ENCODE data around the gene SLFNL1.

The SLFNL1 gene

GRCh38 chr1:40987439-40988276 is 33.9 kb downstream of the SLFNL1 start:
- no peak overlapping the region for H3K27ac ChIP-seq
- no peak for DNase-seq (ENCODE audit: low read depth, low spot score)

- no peak for DNase-seq (ENCODE audit: low read depth, low spot score)
- H3K27ac ChIP-seq: no peak overlapping the region
Observed at GRCh38 chr1:40986956-40987355, 34.6 kb downstream of the SLFNL1 start.

DNA sequence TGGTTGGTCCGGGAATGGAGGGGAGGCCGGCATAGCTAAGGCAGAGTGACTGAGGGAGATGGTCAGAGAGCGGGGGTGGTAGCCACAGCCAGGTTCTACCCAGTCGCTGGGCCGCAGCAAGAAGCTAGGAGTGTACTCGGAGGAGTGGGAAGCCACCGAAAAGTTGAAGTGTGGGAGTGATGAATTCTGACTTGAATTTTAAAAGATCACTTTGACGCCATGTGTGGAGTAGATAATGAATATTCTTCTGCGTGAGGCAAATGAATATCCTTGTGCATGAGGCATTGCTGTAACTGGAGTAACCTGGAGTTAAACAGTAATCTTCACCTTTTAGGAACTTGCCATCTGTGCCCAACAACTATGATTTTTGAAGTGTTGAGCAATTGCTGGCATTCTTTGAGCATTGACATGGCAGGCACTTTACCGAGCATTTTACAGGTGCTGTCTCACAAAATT is 35.2 kb downstream of the SLFNL1 start:
- no peak overlapping the region for H3K27ac ChIP-seq
- no peak for DNase-seq (ENCODE audit: low read depth, low spot score)

- DNase-seq (ENCODE audit: low read depth, low spot score): no peak
- no peak overlapping the region for H3K27ac ChIP-seq
Observed at GRCh38 chr1:40985875-40986274, 35.6 kb downstream of the SLFNL1 start.

DNA sequence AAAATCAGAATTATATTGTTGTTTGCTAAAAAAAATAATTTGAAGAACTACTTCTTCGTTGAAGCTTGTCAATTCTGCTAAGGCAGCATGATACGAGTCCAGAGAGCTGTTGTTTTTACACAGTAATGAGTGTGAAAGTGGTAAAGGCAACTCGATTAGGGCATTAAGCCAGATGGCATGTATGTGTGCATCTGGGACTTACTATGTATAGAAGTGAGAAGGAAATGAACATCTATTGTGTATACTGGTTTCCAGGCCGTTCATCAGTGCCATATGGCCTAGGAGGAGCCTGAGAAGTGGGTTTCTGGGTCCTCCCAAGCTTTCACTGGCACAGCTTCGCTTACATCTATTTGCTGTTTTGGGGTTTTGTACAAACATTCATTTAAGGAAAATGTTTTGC is 36.4 kb downstream of the SLFNL1 start:
- no peak overlapping the region for H3K27ac ChIP-seq
- DNase-seq (ENCODE audit: low read depth, low spot score): no peak

GRCh38 chr1:40984531-40984930 is 37.0 kb downstream of the SLFNL1 start:
- no peak for DNase-seq (ENCODE audit: low read depth, low spot score)
- peak overlapping the region; percentile 50 for H3K27ac ChIP-seq

DNA sequence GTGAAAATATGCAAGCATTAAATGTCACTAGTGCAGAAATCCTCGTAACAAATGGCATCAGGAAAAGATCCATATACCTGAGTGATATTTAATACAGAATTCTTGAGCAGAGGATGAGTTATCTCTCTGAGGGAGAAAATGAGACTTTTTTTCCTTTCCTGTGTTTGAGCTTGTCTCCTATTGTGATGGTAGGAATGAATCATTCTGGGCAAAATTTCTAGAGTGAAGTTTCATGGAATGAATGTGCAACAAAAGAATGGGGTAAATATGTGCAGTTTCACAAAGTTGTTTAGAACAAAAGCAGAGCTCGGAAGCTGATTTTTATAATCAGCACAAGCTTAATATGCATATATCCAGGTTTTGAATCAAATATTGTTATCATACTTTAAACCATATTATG is 37.5 kb downstream of the SLFNL1 start:
- DNase-seq (ENCODE audit: low read depth, low spot score): no peak
- H3K27ac ChIP-seq: peak overlapping the region; percentile 50

- DNase-seq (ENCODE audit: low read depth, low spot score): no peak
- H3K27ac ChIP-seq: peak overlapping the region; percentile 50
Observed at GRCh38 chr1:40983286-40983685, 38.2 kb downstream of the SLFNL1 start.

- no peak for DNase-seq (ENCODE audit: low read depth, low spot score)
- peak overlapping the region; percentile 50 for H3K27ac ChIP-seq
Observed at GRCh38 chr1:40982721-40983120, 38.8 kb downstream of the SLFNL1 start.

GRCh38 chr1:40981691-40982448 is 39.7 kb downstream of the SLFNL1 start:
- peak overlapping the region; percentile 50 for H3K27ac ChIP-seq
- no peak for DNase-seq (ENCODE audit: low read depth, low spot score)

DNA sequence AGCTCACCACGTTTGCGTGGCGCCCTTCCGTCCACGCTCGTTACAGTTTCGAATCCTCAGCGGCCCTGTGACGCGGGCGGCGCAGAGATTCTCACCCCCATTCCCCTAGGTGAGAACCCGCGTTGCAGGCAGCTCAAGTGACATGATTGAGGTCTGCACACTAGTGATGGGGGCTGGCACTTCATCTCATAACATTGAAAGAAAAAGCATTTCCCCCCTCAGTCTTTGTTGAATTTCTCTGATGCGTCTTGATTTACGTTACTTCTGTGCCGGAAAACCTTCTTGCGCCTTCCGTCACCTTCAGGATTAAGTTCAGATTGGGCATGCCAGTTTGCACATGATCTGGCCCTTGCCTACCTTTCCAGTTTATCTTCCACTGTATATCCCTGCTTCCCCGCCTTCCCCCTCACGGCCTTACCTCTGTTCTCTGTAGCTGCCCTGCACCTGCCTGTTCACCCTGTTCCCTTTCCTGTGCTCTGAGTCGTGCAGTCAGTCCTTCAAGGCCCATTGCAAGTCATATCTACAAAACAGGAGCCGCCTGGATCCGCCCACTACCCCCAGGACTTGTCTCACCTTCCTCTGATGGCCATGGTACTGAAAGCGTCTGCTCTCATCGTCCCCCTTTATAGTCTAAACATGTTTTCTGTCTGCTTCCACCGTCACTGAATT is 40.9 kb downstream of the SLFNL1 start:
- peak overlapping the region; percentile 86 for H3K27ac ChIP-seq
- peak; percentile 12 for DNase-seq (ENCODE audit: low read depth, low spot score)

GRCh38 chr1:40980068-40980452 is 41.5 kb downstream of the SLFNL1 start:
- no peak for DNase-seq (ENCODE audit: low read depth, low spot score)
- peak overlapping the region; percentile 86 for H3K27ac ChIP-seq

DNA sequence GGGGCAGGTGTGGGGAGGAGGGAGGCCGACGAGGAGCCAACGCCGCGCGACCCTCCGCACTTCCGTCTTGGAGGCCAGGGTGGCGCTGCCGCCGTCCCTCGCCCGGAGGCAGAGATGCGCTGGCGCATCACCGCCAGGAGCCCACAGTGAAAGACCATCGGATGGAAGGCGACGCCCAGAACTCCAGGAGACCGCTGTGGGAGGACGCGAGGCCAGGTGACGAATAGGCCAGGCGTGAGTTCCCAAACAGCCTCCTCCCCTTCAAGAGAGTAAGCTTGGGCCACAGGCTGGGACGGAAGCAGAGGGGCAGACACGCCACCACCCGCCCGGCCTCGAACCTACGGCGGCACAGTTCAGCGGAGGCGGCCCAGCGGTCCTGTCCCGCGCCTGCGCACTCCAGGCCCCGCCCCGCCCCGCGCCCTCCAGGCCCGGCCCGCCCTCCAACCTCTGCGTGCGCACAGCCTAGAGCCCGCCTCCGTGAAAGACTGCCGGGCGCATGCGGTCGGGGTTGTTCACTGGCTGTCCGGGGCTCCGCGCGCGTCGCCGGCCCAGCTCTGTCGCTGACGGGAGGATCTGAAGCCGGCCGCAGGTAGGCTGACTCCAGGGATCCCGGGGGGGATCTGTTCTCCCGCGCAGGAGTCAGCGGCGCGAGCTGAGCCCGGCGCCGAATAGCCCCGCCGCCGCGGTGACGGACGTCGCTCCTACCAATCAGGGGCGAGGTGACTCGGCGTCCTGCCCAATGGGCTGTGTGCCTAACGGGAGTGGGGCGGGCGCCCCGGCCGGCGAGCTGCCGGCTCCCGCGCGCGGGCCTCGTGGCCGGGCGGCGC is 42.1 kb downstream of the SLFNL1 start, which contains the start of gene CTPS1:
Gene CTPS1 (plus strand): TSS at position 456 of the 827 bp plus-strand sequence. CDS start 3,595 bp downstream, outside the sequence.
- peak; percentile 55 for DNase-seq (ENCODE audit: low read depth, low spot score)

DNA sequence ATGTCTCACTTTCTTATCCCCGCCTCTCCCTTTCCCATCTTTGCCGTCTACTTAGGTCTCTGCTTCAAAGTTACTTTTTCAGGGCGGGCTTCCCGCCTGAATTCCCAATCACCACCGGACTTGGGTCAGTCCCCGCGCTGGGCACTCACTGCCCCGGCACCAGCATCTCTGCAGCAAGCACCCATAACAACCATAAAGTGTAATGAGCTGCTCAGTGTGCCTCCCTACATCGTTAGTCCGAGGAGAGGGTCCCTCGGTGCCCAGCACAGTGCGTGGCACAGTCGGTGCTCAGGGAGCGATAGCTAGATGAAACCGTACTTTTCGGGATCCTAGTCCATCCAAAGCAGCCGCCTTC is 42.7 kb downstream of the SLFNL1 start:
- DNase-seq (ENCODE audit: low read depth, low spot score): no peak
- H3K27ac ChIP-seq: peak overlapping the region; percentile 86

More for the DNA sequence above, 42.1 kb downstream of the SLFNL1 start, which contains the start of gene CTPS1:
- peak within 1 kb of the TSS; percentile 86 for H3K27ac ChIP-seq

- no peak for DNase-seq (ENCODE audit: low read depth, low spot score)
- no peak overlapping the region for H3K27ac ChIP-seq
Observed at GRCh38 chr1:40977716-40978115, 43.8 kb downstream of the SLFNL1 start.

DNA sequence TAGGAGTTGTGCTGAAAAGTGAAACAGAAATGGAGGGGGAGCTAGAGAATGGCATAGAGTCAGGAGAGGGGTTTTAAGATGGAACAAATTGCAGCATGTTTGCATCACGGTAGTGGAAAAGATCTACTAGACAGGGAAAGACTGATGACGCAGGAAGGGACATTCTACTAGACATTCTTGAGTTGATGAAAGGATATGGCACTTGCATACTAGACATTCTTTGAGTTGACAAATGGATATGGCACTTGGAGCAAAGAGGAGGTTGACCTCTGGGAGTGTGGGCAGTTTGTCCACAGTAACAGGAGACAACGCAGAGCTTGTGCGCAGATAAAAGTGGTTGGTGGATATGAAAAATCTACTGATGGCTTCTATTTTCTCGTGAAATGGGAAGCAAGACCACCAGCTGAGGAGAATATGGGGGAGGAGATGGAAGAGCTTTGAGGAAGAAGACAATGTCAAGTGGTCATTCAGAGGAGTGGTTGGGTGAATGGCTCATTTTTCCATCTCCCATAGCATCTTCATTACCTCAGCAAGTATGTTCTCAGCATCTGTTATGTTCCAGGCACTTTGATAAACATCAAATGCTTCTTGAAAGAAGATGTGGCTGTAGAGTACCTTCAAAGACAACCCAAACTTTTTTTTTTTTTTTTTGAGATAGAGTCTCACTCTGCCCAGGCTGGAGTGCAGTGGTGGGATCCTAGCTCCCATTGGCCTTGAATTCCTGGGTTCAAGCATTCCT is 44.4 kb downstream of the SLFNL1 start:
- no peak for DNase-seq (ENCODE audit: low read depth, low spot score)
- H3K27ac ChIP-seq: no peak overlapping the region

- H3K27ac ChIP-seq: no peak overlapping the region
- no peak for DNase-seq (ENCODE audit: low read depth, low spot score)
Observed at GRCh38 chr1:40974945-40975344, 46.6 kb downstream of the SLFNL1 start.

DNA sequence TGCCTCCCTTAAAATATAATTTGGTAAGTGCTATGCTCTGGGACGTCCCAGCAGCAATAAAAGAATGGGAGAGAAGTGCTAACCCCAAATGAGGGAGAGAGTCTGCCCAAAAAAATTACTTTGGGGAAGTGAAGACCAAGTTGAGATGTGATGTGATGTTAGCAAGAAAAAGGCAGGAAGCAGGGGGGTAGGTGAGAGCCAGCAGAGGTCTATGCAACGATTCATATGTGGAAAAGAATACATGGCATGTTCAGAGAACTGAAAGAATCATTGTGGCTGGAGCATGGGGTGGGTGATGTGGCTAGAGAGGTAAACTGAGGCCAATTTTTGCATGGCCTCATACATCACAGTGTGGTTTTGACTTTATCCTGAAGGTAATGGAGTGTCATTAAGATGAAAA is 47.6 kb downstream of the SLFNL1 start:
- no peak for DNase-seq (ENCODE audit: low read depth, low spot score)

GRCh38 chr1:40971966-40972365 is 49.6 kb downstream of the SLFNL1 start:
- H3K27ac ChIP-seq: no peak overlapping the region
- no peak for DNase-seq (ENCODE audit: low read depth, low spot score)

More for the DNA sequence above, 47.6 kb downstream of the SLFNL1 start:
- H3K27ac ChIP-seq: no peak overlapping the region

All from epithelial cell of prostate (primary cell).